GM23338 (cell line): ENCODE data around the gene KCNH6.

Experiments
- CREB1 ChIP-seq: fragments of 250-450 bp; sonication (Bioruptor Pico); IDR thresholded peaks from 2 replicates; pipeline ENCODE4 v1.5.0; 2020; ENCODE audit warnings: low read depth, mild to moderate bottlenecking, moderate library complexity
- CTCF ChIP-seq, 2 experiments: fragments of 200-600 bp in 1 of 2; sonication (generic) in 1 of 2; conservative IDR thresholded peaks; 2 replicates each; pipeline versions ENCODE4 v1.5.1 to v1.6.1; 2016 to 2017; ENCODE audit warnings: antibody characterized with exemption in 2 of 2, low read depth in 2 of 2, mild to moderate bottlenecking in 2 of 2, moderate library complexity in 1 of 2
- EZH2 ChIP-seq: fragments of 200-600 bp; sonication (generic); IDR thresholded peaks from one replicate; pipeline ENCODE4 v1.8.0; 2017; ENCODE audit warnings: antibody characterized with exemption, mild to moderate bottlenecking, low read depth; ENCODE audit not compliant: unreplicated experiment
- EZH2phosphoT487 ChIP-seq: fragments of 200-600 bp; sonication (generic); IDR thresholded peaks from one replicate; pipeline ENCODE4 v1.8.1; 2018; ENCODE audit warnings: antibody characterized with exemption; ENCODE audit not compliant: unreplicated experiment
- JUNB ChIP-seq: IDR thresholded peaks from one replicate; pipeline ENCODE4 v1.6.1; 2016; ENCODE audit warnings: antibody characterized with exemption; ENCODE audit not compliant: unreplicated experiment
- NANOG ChIP-seq: IDR thresholded peaks from 2 replicates; pipeline ENCODE4 v1.6.1; 2016; ENCODE audit warnings: antibody characterized with exemption, borderline replicate concordance
- POLR2AphosphoS5 ChIP-seq: IDR thresholded peaks from 2 replicates; pipeline ENCODE4 v1.6.1; 2016; ENCODE audit warnings: antibody characterized with exemption, low read depth
- REST ChIP-seq: IDR thresholded peaks from one replicate; pipeline ENCODE4 v1.6.1; 2018; ENCODE audit warnings: antibody characterized with exemption; ENCODE audit not compliant: unreplicated experiment
- STAT1 ChIP-seq: IDR thresholded peaks from one replicate; pipeline ENCODE4 v1.6.1; 2016; ENCODE audit warnings: antibody characterized with exemption; ENCODE audit not compliant: unreplicated experiment
- ZNF114 ChIP-seq: fragments of 250-450 bp; sonication (Bioruptor Pico); IDR thresholded peaks from 2 replicates; pipeline ENCODE4 v1.5.0; 2020; ENCODE audit warnings: mild to moderate bottlenecking, moderate library complexity
- ZNF331 ChIP-seq: fragments of 250-450 bp; sonication (Bioruptor Pico); IDR thresholded peaks from 2 replicates; pipeline ENCODE4 v1.5.0; 2020; ENCODE audit warnings: low read depth, mild to moderate bottlenecking, moderate library complexity

- TF ChIP-seq JUNB (no peak), CTCF (conservative IDR thresholded peaks at IDR 0.05; ENCODE audit: low read depth in 2 of 2) (no peak), NANOG (no peak), POLR2AphosphoS5 (no peak), CREB1 (no peak), STAT1 (no peak), ZNF114 (CRISPR knock-in tag) (no peak), REST (no peak), ZNF331 (CRISPR knock-in tag) (no peak), EZH2 (no peak), EZH2phosphoT487 (no peak)
Observed at GRCh38 chr17:63589646-63590045, 66.5 kb downstream of the KCNH6 start.
